COLO668 (cell line): ENCODE results near the gene GIPC2.
"Not testable (repeated sequence)": the region's sequence is repeated elsewhere in the genome, so short reads cannot be mapped to it uniquely, and the experiment has no call there.

ENCODE experiments used
- DNase-seq: peaks from one replicate; lab custom pipeline; 2025; ENCODE audit not compliant: unreplicated experiment; lab: John Stamatoyannopoulos, UW

Gene GIPC2

GRCh38 chr1:78045926-78046778 lies at the start of gene GIPC2:
Gene GIPC2 (plus strand): TSS chr1:78045966. CDS start chr1:78046095, 129 bp downstream.
- peak; percentile 92 for DNase-seq

- DNase-seq = no peak
These were observed 49.0 kb upstream of the GIPC2 start for GRCh38 chr1:77996734-77997133.

GRCh38 chr1:78000536-78000935 lies 45.2 kb upstream of the GIPC2 start:
- DNase-seq = not testable (repeated sequence)

- no peak for DNase-seq
These were observed 42.6 kb upstream of the GIPC2 start for GRCh38 chr1:78003070-78003746.

GRCh38 chr1:78003882-78004718 lies 41.7 kb upstream of the GIPC2 start:
- DNase-seq = no peak

GRCh38 chr1:78004719-78005447 lies 40.9 kb upstream of the GIPC2 start, which contains the start of gene DNAJB4:
Gene DNAJB4 (plus strand): TSS chr1:78004939. CDS start chr1:78005111, 172 bp downstream.
- peak; percentile 40 for DNase-seq

- no peak for DNase-seq
These were observed 40.4 kb upstream of the GIPC2 start for GRCh38 chr1:78005448-78005722.

GRCh38 chr1:78005755-78006154 lies 40.0 kb upstream of the GIPC2 start:
- DNase-seq = no peak

- no peak for DNase-seq
These were observed 39.2 kb upstream of the GIPC2 start for GRCh38 chr1:78006521-78006920.

- DNase-seq = no peak
These were observed 38.0 kb upstream of the GIPC2 start for GRCh38 chr1:78007677-78008341.

- no peak for DNase-seq
These were observed 36.5 kb upstream of the GIPC2 start for GRCh38 chr1:78009276-78009675.

GRCh38 chr1:78009836-78010235 lies 35.9 kb upstream of the GIPC2 start:
- no peak for DNase-seq

- DNase-seq = no peak
These were observed 34.7 kb upstream of the GIPC2 start for GRCh38 chr1:78011050-78011449.

GRCh38 chr1:78015148-78015547 lies 30.6 kb upstream of the GIPC2 start:
- no peak for DNase-seq

- DNase-seq = no peak
These were observed 26.7 kb upstream of the GIPC2 start for GRCh38 chr1:78019024-78019423.

- not testable (repeated sequence) for DNase-seq
These were observed 24.6 kb upstream of the GIPC2 start for GRCh38 chr1:78021134-78021533.

GRCh38 chr1:78029793-78030192 lies 16.0 kb upstream of the GIPC2 start:
- DNase-seq = no peak

- no peak for DNase-seq
These were observed 12.6 kb upstream of the GIPC2 start for GRCh38 chr1:78032996-78033796.

- no peak for DNase-seq
These were observed 12.0 kb upstream of the GIPC2 start for GRCh38 chr1:78033797-78034172.

GRCh38 chr1:78035121-78035520 lies 10.6 kb upstream of the GIPC2 start:
- no peak for DNase-seq
